Erythroblast (primary cell): ENCODE results near the gene HDGFL2.

Experiments
- GATA1 ChIP-seq: IDR thresholded peaks from 2 replicates; pipeline ENCODE4 v1.6.1; 2011; ENCODE audit warnings: low read depth, mild to moderate bottlenecking, control low read depth, low read length, moderate library complexity
- POLR2A ChIP-seq: IDR thresholded peaks from 2 replicates; pipeline ENCODE4 v1.6.1; 2011; ENCODE audit warnings: mild to moderate bottlenecking, low read length

DNA sequence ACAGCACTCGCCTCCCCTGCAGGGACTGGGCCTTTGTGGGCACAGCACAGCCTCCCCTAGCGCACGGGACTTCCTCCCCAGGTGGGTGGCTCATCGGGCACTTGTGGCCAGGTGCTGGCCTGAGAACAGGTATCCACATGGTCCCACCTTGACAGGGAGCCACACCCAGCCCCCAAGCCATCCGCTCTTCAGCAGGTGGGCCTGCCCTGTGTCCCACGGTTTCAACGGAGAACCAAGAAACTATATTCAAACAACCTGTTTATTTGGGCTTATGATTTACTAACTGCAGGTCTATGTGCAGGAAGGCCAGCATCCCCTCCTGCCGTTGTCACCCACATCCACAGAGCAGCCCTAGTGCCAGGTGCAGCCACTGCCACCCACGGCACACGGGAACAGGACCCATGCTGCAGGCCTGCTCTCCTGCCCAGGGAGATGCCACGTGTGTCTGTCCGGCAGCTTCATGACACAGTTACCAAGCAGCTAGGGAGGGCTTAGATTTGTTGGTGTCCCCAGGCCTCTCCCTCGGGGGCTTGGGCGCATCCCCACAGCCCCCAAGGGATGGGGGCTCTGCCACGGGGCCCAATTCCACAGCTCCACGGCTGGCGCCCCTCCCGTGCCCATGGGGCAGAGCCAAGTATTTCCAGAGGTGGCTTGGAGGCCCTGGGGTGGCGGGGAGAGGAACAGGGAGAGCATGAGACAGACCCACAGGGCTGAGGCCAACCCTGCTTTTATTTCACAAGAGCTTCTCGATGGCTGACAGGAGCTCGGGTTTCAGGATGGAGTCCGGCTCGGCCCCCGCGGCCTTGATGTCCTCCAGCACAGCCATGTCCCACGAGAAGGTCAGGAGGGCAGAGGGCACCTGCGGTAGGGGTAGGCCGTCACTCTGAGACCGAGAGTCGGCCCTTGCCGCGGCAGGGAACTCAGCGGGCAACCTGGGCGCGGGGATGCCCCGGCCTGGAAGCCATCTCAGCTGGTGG is 27.0 kb upstream of the HDGFL2 start:
- TF ChIP-seq POLR2A = peak; percentile 7
- TF ChIP-seq GATA1 = no peak
